Measurements from ENCODE around the gene ARHGEF10L.

Gene ARHGEF10L

GRCh38 chr1:17576519-17576853 lies 37.0 kb downstream of the ARHGEF10L start:
- H3K4me1 ChIP-seq (ENCODE audit: insufficient read depth, low read length): peaks cover 43% of the 10 kb centered on the region; the same call in 1 of the 2 replicates

GRCh38 chr1:17577907-17578297 lies 38.4 kb downstream of the ARHGEF10L start:
- Histone ChIP-seq H3K4me1 (ENCODE audit: insufficient read depth, low read length) (peaks cover 40% of the 10 kb centered on the region; the same call in 1 of the 2 replicates), H3K27ac (ENCODE audit: low read length) (no peak overlapping the region), H3K36me3 (ENCODE audit: insufficient read depth, low read depth, low read length) (no peaks in the 10 kb centered on the region), H3K27me3 (ENCODE audit: insufficient read depth, low read length) (no peaks in the 10 kb centered on the region), H3K9ac (ENCODE audit: low read depth, low read length) (no peak overlapping the region), H3K9me3 (ENCODE audit: insufficient read depth, low read depth, low read length) (no peaks in the 10 kb centered on the region), H3K4me3 (ENCODE audit: low read length) (no peak overlapping the region)

More at GRCh38 chr1:17576519-17576853, 37.0 kb downstream of the ARHGEF10L start:
- Histone ChIP-seq H3K9me3 (ENCODE audit: insufficient read depth, low read depth, low read length) (no peaks in the 10 kb centered on the region), H3K4me3 (ENCODE audit: low read length) (no peak overlapping the region), H3K27ac (ENCODE audit: low read length) (no peak overlapping the region), H3K36me3 (ENCODE audit: insufficient read depth, low read depth, low read length) (no peaks in the 10 kb centered on the region), H3K9ac (ENCODE audit: low read depth, low read length) (no peak overlapping the region), H3K27me3 (ENCODE audit: insufficient read depth, low read length) (no peaks in the 10 kb centered on the region)

GRCh38 chr1:17579951-17580939 lies 40.7 kb downstream of the ARHGEF10L start:
- no peaks in the 10 kb centered on the region for H3K9me3 ChIP-seq (ENCODE audit: insufficient read depth, low read depth, low read length)
- H3K27me3 ChIP-seq (ENCODE audit: insufficient read depth, low read length): no peaks in the 10 kb centered on the region
- no peak overlapping the region for H3K4me3 ChIP-seq (ENCODE audit: low read length)
- H3K27ac ChIP-seq (ENCODE audit: low read length): no peak overlapping the region
- H3K9ac ChIP-seq (ENCODE audit: low read depth, low read length): no peak overlapping the region
- peaks cover 19% of the 10 kb centered on the region; the same call in 1 of the 2 replicates for H3K4me1 ChIP-seq (ENCODE audit: insufficient read depth, low read length)
- H3K36me3 ChIP-seq (ENCODE audit: insufficient read depth, low read depth, low read length): peaks cover 3% of the 10 kb centered on the region; the same call in 1 of the 2 replicates

GRCh38 chr1:17581389-17582123 lies 42.1 kb downstream of the ARHGEF10L start:
- peaks cover 20% of the 10 kb centered on the region for H3K4me1 ChIP-seq (ENCODE audit: insufficient read depth, low read length)
- no peaks in the 10 kb centered on the region for H3K27me3 ChIP-seq (ENCODE audit: insufficient read depth, low read length)
- no peak overlapping the region for H3K27ac ChIP-seq (ENCODE audit: low read length)
- H3K36me3 ChIP-seq (ENCODE audit: insufficient read depth, low read depth, low read length): peaks cover 3% of the 10 kb centered on the region; the same call in 1 of the 2 replicates
- H3K4me3 ChIP-seq (ENCODE audit: low read length): no peak overlapping the region
- 0 out of 2 replicates have a peak overlapping the region, but pooled peaks have one; percentile 21 for H3K9ac ChIP-seq (ENCODE audit: low read depth, low read length)
- H3K9me3 ChIP-seq (ENCODE audit: insufficient read depth, low read depth, low read length): no peaks in the 10 kb centered on the region

- peaks cover 3% of the 10 kb centered on the region; the same call in 1 of the 2 replicates for H3K36me3 ChIP-seq (ENCODE audit: insufficient read depth, low read depth, low read length)
- peak overlapping the region; percentile 0; the same call in 1 of the 2 replicates for H3K9ac ChIP-seq (ENCODE audit: low read depth, low read length)
- no peaks in the 10 kb centered on the region for H3K9me3 ChIP-seq (ENCODE audit: insufficient read depth, low read depth, low read length)
- peak overlapping the region; percentile 8 for H3K27ac ChIP-seq (ENCODE audit: low read length)
- no peaks in the 10 kb centered on the region for H3K27me3 ChIP-seq (ENCODE audit: insufficient read depth, low read length)
- H3K4me3 ChIP-seq (ENCODE audit: low read length): no peak overlapping the region
- H3K4me1 ChIP-seq (ENCODE audit: insufficient read depth, low read length): peaks cover 27% of the 10 kb centered on the region
Observed at GRCh38 chr1:17582124-17582774, 42.8 kb downstream of the ARHGEF10L start.

- H3K9ac ChIP-seq (ENCODE audit: low read depth, low read length): no peak overlapping the region
- H3K27me3 ChIP-seq (ENCODE audit: insufficient read depth, low read length): no peaks in the 10 kb centered on the region
- no peak overlapping the region for H3K27ac ChIP-seq (ENCODE audit: low read length)
- H3K9me3 ChIP-seq (ENCODE audit: insufficient read depth, low read depth, low read length): no peaks in the 10 kb centered on the region
- no peak overlapping the region for H3K4me3 ChIP-seq (ENCODE audit: low read length)
- peaks cover 37% of the 10 kb centered on the region for H3K4me1 ChIP-seq (ENCODE audit: insufficient read depth, low read length)
- H3K36me3 ChIP-seq (ENCODE audit: insufficient read depth, low read depth, low read length): peaks cover 10% of the 10 kb centered on the region
Observed at GRCh38 chr1:17584539-17584938, 45.0 kb downstream of the ARHGEF10L start.

GRCh38 chr1:17585266-17585987 lies 45.9 kb downstream of the ARHGEF10L start:
- Histone ChIP-seq H3K27me3 (ENCODE audit: insufficient read depth, low read length) (no peaks in the 10 kb centered on the region), H3K27ac (ENCODE audit: low read length) (no peak overlapping the region), H3K36me3 (ENCODE audit: insufficient read depth, low read depth, low read length) (peaks cover 18% of the 10 kb centered on the region), H3K9ac (ENCODE audit: low read depth, low read length) (no peak overlapping the region), H3K9me3 (ENCODE audit: insufficient read depth, low read depth, low read length) (no peaks in the 10 kb centered on the region), H3K4me1 (ENCODE audit: insufficient read depth, low read length) (peaks cover 33% of the 10 kb centered on the region), H3K4me3 (ENCODE audit: low read length) (no peak overlapping the region)

GRCh38 chr1:17586172-17586964 lies 46.9 kb downstream of the ARHGEF10L start:
- H3K9ac ChIP-seq (ENCODE audit: low read depth, low read length): peak overlapping the region; percentile 23; the same call in 1 of the 2 replicates
- peaks cover 25% of the 10 kb centered on the region for H3K36me3 ChIP-seq (ENCODE audit: insufficient read depth, low read depth, low read length)
- no peaks in the 10 kb centered on the region for H3K27me3 ChIP-seq (ENCODE audit: insufficient read depth, low read length)
- H3K4me3 ChIP-seq (ENCODE audit: low read length): no peak overlapping the region
- H3K4me1 ChIP-seq (ENCODE audit: insufficient read depth, low read length): peaks cover 33% of the 10 kb centered on the region
- no peaks in the 10 kb centered on the region for H3K9me3 ChIP-seq (ENCODE audit: insufficient read depth, low read depth, low read length)
- no peak overlapping the region for H3K27ac ChIP-seq (ENCODE audit: low read length)

- Histone ChIP-seq H3K27me3 (ENCODE audit: insufficient read depth, low read length) (no peaks in the 10 kb centered on the region), H3K27ac (ENCODE audit: low read length) (no peak overlapping the region), H3K36me3 (ENCODE audit: insufficient read depth, low read depth, low read length) (peaks cover 31% of the 10 kb centered on the region), H3K4me1 (ENCODE audit: insufficient read depth, low read length) (peaks cover 26% of the 10 kb centered on the region), H3K9ac (ENCODE audit: low read depth, low read length) (no peak overlapping the region), H3K9me3 (ENCODE audit: insufficient read depth, low read depth, low read length) (no peaks in the 10 kb centered on the region), H3K4me3 (ENCODE audit: low read length) (no peak overlapping the region; the same call in 1 of the 2 replicates)
Observed at GRCh38 chr1:17587693-17588047, 48.2 kb downstream of the ARHGEF10L start.

GRCh38 chr1:17588048-17588871 lies 48.8 kb downstream of the ARHGEF10L start:
- no peak overlapping the region; the same call in 1 of the 2 replicates for H3K4me3 ChIP-seq (ENCODE audit: low read length)
- no peaks in the 10 kb centered on the region for H3K9me3 ChIP-seq (ENCODE audit: insufficient read depth, low read depth, low read length)
- no peaks in the 10 kb centered on the region for H3K27me3 ChIP-seq (ENCODE audit: insufficient read depth, low read length)
- peak overlapping the region; percentile 55; the same call in 1 of the 2 replicates for H3K9ac ChIP-seq (ENCODE audit: low read depth, low read length)
- peaks cover 34% of the 10 kb centered on the region for H3K36me3 ChIP-seq (ENCODE audit: insufficient read depth, low read depth, low read length)
- no peak overlapping the region for H3K27ac ChIP-seq (ENCODE audit: low read length)
- peaks cover 25% of the 10 kb centered on the region for H3K4me1 ChIP-seq (ENCODE audit: insufficient read depth, low read length)

Measured in iPS-20b (cell line).